Measurements from ENCODE around the gene TMEM91. TPM values are rescaled to one million over a fixed set of nuclear protein-coding genes. Genes with fewer than 3 reads are reported as not detected.

TMEM91 gene
- total and polyA plus RNA-seq, 2 of the 13 experiments (the other 11 are each of a cell fraction or from before 2014, with no cell fraction given) = 6.3 to 10.3 TPM

- TF ChIP-seq, protein P1, sequence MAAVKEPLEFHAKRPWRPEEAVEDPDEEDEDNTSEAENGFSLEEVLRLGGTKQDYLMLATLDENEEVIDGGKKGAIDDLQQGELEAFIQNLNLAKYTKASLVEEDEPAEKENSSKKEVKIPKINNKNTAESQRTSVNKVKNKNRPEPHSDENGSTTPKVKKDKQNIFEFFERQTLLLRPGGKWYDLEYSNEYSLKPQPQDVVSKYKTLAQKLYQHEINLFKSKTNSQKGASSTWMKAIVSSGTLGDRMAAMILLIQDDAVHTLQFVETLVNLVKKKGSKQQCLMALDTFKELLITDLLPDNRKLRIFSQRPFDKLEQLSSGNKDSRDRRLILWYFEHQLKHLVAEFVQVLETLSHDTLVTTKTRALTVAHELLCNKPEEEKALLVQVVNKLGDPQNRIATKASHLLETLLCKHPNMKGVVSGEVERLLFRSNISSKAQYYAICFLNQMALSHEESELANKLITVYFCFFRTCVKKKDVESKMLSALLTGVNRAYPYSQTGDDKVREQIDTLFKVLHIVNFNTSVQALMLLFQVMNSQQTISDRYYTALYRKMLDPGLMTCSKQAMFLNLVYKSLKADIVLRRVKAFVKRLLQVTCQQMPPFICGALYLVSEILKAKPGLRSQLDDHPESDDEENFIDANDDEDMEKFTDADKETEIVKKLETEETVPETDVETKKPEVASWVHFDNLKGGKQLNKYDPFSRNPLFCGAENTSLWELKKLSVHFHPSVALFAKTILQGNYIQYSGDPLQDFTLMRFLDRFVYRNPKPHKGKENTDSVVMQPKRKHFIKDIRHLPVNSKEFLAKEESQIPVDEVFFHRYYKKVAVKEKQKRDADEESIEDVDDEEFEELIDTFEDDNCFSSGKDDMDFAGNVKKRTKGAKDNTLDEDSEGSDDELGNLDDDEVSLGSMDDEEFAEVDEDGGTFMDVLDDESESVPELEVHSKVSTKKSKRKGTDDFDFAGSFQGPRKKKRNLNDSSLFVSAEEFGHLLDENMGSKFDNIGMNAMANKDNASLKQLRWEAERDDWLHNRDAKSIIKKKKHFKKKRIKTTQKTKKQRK (IDR thresholded peaks at IDR 0.05; ENCODE audit: low read length) = no peak
- no peak for TF ChIP-seq MBD4 (IDR thresholded peaks at IDR 0.05; ENCODE audit: borderline replicate concordance, low read length)
- TF ChIP-seq ZNF205 (CRISPR knock-in tag; IDR thresholded peaks at IDR 0.05) = peak; percentile 36; the same call in 1 of the 2 replicates
- TF ChIP-seq, protein P2, sequence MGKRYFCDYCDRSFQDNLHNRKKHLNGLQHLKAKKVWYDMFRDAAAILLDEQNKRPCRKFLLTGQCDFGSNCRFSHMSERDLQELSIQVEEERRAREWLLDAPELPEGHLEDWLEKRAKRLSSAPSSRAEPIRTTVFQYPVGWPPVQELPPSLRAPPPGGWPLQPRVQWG (CRISPR knock-in tag; IDR thresholded peaks at IDR 0.05; ENCODE audit: borderline replicate concordance, low read depth) = no peak
- TF ChIP-seq ZNF180 (CRISPR knock-in tag; IDR thresholded peaks at IDR 0.05; ENCODE audit: borderline replicate concordance, low read depth) = 0 out of 2 replicates have a peak, but pooled peaks have one; percentile 28
- TF ChIP-seq SMAD9 (CRISPR knock-in tag; IDR thresholded peaks at IDR 0.05) = 0 out of 2 replicates have a peak, but pooled peaks have one; percentile 13
- TF ChIP-seq ZNF83 (CRISPR knock-in tag; IDR thresholded peaks at IDR 0.05; ENCODE audit: borderline replicate concordance) = no peak
- TF ChIP-seq FOSL2 (CRISPR knock-in tag; IDR thresholded peaks at IDR 0.05) = peak; percentile 55
- TF ChIP-seq ZNF652 (CRISPR knock-in tag; IDR thresholded peaks at IDR 0.05; ENCODE audit: borderline replicate concordance, low read depth) = no peak
- TF ChIP-seq, protein P3, sequence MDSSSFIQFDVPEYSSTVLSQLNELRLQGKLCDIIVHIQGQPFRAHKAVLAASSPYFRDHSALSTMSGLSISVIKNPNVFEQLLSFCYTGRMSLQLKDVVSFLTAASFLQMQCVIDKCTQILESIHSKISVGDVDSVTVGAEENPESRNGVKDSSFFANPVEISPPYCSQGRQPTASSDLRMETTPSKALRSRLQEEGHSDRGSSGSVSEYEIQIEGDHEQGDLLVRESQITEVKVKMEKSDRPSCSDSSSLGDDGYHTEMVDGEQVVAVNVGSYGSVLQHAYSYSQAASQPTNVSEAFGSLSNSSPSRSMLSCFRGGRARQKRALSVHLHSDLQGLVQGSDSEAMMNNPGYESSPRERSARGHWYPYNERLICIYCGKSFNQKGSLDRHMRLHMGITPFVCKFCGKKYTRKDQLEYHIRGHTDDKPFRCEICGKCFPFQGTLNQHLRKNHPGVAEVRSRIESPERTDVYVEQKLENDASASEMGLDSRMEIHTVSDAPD (CRISPR knock-in tag; IDR thresholded peaks at IDR 0.05) = no peak
- 0 out of 2 replicates have a peak, but pooled peaks have one; percentile 93 for TF ChIP-seq ZNF607 (CRISPR knock-in tag; IDR thresholded peaks at IDR 0.05; ENCODE audit: borderline replicate concordance)
- peak; percentile 59; the same call in 1 of the 2 replicates for TF ChIP-seq ZFX (CRISPR knock-in tag; IDR thresholded peaks at IDR 0.05; ENCODE audit: low read depth)
- TF ChIP-seq AHR (CRISPR knock-in tag; IDR thresholded peaks at IDR 0.05) = peak; percentile 50; the same call in 1 of the 2 replicates
- TF ChIP-seq, protein P4, sequence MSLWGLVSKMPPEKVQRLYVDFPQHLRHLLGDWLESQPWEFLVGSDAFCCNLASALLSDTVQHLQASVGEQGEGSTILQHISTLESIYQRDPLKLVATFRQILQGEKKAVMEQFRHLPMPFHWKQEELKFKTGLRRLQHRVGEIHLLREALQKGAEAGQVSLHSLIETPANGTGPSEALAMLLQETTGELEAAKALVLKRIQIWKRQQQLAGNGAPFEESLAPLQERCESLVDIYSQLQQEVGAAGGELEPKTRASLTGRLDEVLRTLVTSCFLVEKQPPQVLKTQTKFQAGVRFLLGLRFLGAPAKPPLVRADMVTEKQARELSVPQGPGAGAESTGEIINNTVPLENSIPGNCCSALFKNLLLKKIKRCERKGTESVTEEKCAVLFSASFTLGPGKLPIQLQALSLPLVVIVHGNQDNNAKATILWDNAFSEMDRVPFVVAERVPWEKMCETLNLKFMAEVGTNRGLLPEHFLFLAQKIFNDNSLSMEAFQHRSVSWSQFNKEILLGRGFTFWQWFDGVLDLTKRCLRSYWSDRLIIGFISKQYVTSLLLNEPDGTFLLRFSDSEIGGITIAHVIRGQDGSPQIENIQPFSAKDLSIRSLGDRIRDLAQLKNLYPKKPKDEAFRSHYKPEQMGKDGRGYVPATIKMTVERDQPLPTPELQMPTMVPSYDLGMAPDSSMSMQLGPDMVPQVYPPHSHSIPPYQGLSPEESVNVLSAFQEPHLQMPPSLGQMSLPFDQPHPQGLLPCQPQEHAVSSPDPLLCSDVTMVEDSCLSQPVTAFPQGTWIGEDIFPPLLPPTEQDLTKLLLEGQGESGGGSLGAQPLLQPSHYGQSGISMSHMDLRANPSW (CRISPR knock-in tag; IDR thresholded peaks at IDR 0.05; ENCODE audit: borderline replicate concordance) = no peak
- TF ChIP-seq SRF (IDR thresholded peaks at IDR 0.05; ENCODE audit: low read depth, low read length) = no peak
- TF ChIP-seq ZNF75D (CRISPR knock-in tag; IDR thresholded peaks at IDR 0.05; ENCODE audit: borderline replicate concordance) = no peak
- no peak for TF ChIP-seq HOXA7 (CRISPR knock-in tag; IDR thresholded peaks at IDR 0.05)
- no peak for TF ChIP-seq ZNF10 (CRISPR knock-in tag; IDR thresholded peaks at IDR 0.05; ENCODE audit: borderline replicate concordance, low read depth)
- TF ChIP-seq ZNF335 (CRISPR knock-in tag; IDR thresholded peaks at IDR 0.05) = peak; percentile 100
Measured at GRCh38 chr19:41397086-41398049, 21.0 kb downstream of the TMEM91 start, which contains the start of the genes BCKDHA and EXOSC5 (continued).

Data from HepG2 (cell line).